SK-N-SH (cell line): ENCODE results near the gene UGT1A1.

Experiments
- EZH2phosphoT487 ChIP-seq: fragments of 200-600 bp; sonication (generic); IDR thresholded peaks from 2 replicates; pipeline ENCODE4 v1.6.1; 2017; ENCODE audit warnings: low read depth, mixed run types, mild to moderate bottlenecking, antibody characterized with exemption, moderate library complexity, borderline replicate concordance
- FOSL2 ChIP-seq: IDR thresholded peaks from 2 replicates; pipeline ENCODE4 v1.4.0; 2012; ENCODE audit warnings: low read depth, mild to moderate bottlenecking, moderate library complexity, borderline replicate concordance

- TF ChIP-seq FOSL2 (no peak), EZH2phosphoT487 (no peak)
These were observed 36.2 kb downstream of the UGT1A1 start for GRCh38 chr2:233796254-233796653.
